Activated CD4-positive, CD25-positive, alpha-beta regulatory T cell treated with anti-CD3 and anti-CD28 coated beads, Interleukin-2, amount 50 U/mL, for 72 hours (primary cell): ENCODE measurements around the gene SYS1.
A peak's percentile ranks its signal among the peaks of the same experiment; 100 is the strongest.

Experiments used
- DNase-seq: peaks from one replicate; pipeline ENCODE4 v3.0.0; 2021

SYS1 gene

GRCh38 chr20:45362804-45363610 lies at the start of gene SYS1:
TSS of gene SYS1 (plus strand) at chr20:45363156. CDS start at chr20:45363532, 376 bp downstream.
- peak; percentile 97 for DNase-seq

GRCh38 chr20:45313943-45314342 lies 49.0 kb upstream of the SYS1 start:
- no peak for DNase-seq

GRCh38 chr20:45315672-45316071 lies 47.3 kb upstream of the SYS1 start:
- no peak for DNase-seq

- DNase-seq = no peak
Measured at GRCh38 chr20:45316150-45317080, 46.5 kb upstream of the SYS1 start.

GRCh38 chr20:45317826-45318225 lies 45.1 kb upstream of the SYS1 start:
- DNase-seq = no peak

- DNase-seq = no peak
Measured at GRCh38 chr20:45318386-45318939, 44.5 kb upstream of the SYS1 start.

GRCh38 chr20:45318948-45319347 lies 44.0 kb upstream of the SYS1 start:
- no peak for DNase-seq

GRCh38 chr20:45320948-45321595 lies 41.9 kb upstream of the SYS1 start:
- no peak for DNase-seq

GRCh38 chr20:45322952-45323383 lies 40.0 kb upstream of the SYS1 start:
- DNase-seq = no peak

- DNase-seq = no peak
Measured at GRCh38 chr20:45323731-45324130, 39.2 kb upstream of the SYS1 start.

- no peak for DNase-seq
Measured at GRCh38 chr20:45325371-45325770, 37.6 kb upstream of the SYS1 start.

GRCh38 chr20:45328451-45328850 lies 34.5 kb upstream of the SYS1 start:
- no peak for DNase-seq

- DNase-seq = no peak
Measured at GRCh38 chr20:45329497-45330319, 33.2 kb upstream of the SYS1 start.

GRCh38 chr20:45330476-45330875 lies 32.5 kb upstream of the SYS1 start:
- no peak for DNase-seq

- no peak for DNase-seq
Measured at GRCh38 chr20:45336530-45337366, 26.2 kb upstream of the SYS1 start.

GRCh38 chr20:45337367-45338120 lies 25.4 kb upstream of the SYS1 start:
- no peak for DNase-seq

GRCh38 chr20:45338121-45339030 lies 24.6 kb upstream of the SYS1 start:
- no peak for DNase-seq

- DNase-seq = no peak
Measured at GRCh38 chr20:45339084-45339483, 23.9 kb upstream of the SYS1 start.

GRCh38 chr20:45339799-45340198 lies 23.2 kb upstream of the SYS1 start:
- DNase-seq = no peak
